ENCODE measurements around the gene HDGFL1. TPM values are rescaled to one million over a fixed set of nuclear protein-coding genes. Genes with fewer than 3 reads are reported as not detected.

Gene HDGFL1
- total RNA-seq, 1 experiment from 2014 or later: not detected

DNA sequence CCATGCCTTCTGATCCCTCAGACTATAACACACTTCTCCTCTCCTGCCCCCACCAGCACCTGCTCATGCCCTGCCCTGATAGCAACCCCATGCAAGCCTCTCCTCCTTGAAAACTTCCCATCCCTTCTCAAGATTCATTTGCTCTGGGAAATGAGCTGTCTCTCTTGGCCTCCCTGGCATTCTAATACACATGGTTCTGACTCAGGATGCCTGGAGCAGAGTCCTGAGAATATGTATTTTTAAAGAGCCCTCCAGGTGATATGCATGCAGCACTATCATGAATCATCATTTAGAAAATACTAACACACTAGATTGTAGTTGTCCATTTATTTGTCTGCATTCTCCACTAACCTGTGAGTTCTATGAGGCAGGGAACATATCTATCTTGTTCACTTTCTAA, 26.6 kb downstream of the HDGFL1 start:
- H3K4me1 ChIP-seq (ENCODE audit: low read length): no peaks in the 10 kb centered on the region
- H4K20me1 ChIP-seq (ENCODE audit: insufficient read depth, low read depth, low read length): no peaks in the 10 kb centered on the region
- no peak overlapping the region for H3K27ac ChIP-seq (ENCODE audit: low read length)
- H3K9me3 ChIP-seq (ENCODE audit: low read length): no peaks in the 10 kb centered on the region
- no peak for DNase-seq
- no peak overlapping the region for H3K9ac ChIP-seq (ENCODE audit: low read length)
- no peak overlapping the region for H3K4me2 ChIP-seq (ENCODE audit: low read depth, low read length, poor library complexity, severe bottlenecking)
- H3K4me3 ChIP-seq (ENCODE audit: low read length): no peak overlapping the region
- H3K36me3 ChIP-seq (ENCODE audit: insufficient read depth, low read length): no peaks in the 10 kb centered on the region
- no peaks in the 10 kb centered on the region for H3K9me2 ChIP-seq (replicated peaks; ENCODE audit: insufficient read depth, low read length)
- H3K27me3 ChIP-seq (ENCODE audit: low read length): no peaks in the 10 kb centered on the region
- H2AFZ ChIP-seq (ENCODE audit: low read length): no peak overlapping the region
- H3K79me2 ChIP-seq (ENCODE audit: low read length): no peaks in the 10 kb centered on the region

DNA sequence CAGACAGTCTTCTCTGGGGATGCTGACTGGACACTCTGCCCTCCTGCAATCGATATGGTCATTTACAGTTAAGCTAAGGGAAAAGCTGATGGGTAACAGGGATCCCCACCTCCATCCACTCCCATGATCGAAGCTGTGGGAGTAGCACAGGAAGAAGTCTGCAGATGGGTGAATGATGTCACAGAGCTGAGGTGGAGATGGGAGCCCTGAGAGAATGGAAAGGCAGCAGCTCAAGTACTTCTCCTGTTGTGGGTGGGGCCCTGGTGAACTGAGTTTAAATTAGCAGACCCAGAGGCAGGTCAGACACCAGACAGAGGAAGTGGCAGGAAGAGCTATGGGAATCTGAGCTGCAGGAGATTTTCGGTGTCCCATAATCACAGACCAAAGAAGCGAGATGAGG, 29.0 kb downstream of the HDGFL1 start:
- no peak overlapping the region for H3K4me3 ChIP-seq (ENCODE audit: low read length)
- H3K79me2 ChIP-seq (ENCODE audit: low read length): no peaks in the 10 kb centered on the region

DNA sequence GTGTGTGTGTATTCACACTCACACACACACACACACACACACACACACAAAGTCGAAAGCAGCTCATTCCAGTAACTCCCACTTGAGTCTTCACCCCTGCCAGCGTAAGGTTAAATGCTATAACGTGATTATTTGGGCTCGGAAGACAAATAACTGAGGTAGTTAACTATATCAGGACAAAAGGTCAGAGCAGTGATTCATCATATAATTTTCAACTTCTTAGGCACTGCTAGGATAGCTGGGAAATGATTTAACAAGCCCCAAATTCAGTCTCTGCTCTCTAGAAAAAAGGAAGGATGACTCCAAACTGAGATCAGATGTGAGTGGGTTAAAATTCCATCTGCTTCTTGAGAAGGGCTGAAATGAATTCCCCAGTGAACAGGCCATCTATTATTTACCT, 30.7 kb downstream of the HDGFL1 start:
- H3K9ac ChIP-seq (ENCODE audit: low read length): no peak overlapping the region
- no peaks in the 10 kb centered on the region for H3K79me2 ChIP-seq (ENCODE audit: low read length)
- H3K27me3 ChIP-seq (ENCODE audit: low read length): no peaks in the 10 kb centered on the region
- H4K20me1 ChIP-seq (ENCODE audit: insufficient read depth, low read depth, low read length): no peaks in the 10 kb centered on the region
- H3K27ac ChIP-seq (ENCODE audit: low read length): no peak overlapping the region
- H3K4me3 ChIP-seq (ENCODE audit: low read length): no peak overlapping the region
- DNase-seq: no peak
- 0 out of 2 replicates have a peak, but pooled peaks cover 2% of the 10 kb centered on the region for H3K9me3 ChIP-seq (ENCODE audit: low read length)
- no peaks in the 10 kb centered on the region for H3K9me2 ChIP-seq (replicated peaks; ENCODE audit: insufficient read depth, low read length)
- no peak overlapping the region for H3K4me2 ChIP-seq (ENCODE audit: low read depth, low read length, poor library complexity, severe bottlenecking)
- H2AFZ ChIP-seq (ENCODE audit: low read length): no peak overlapping the region
- H3K4me1 ChIP-seq (ENCODE audit: low read length): no peaks in the 10 kb centered on the region
- H3K36me3 ChIP-seq (ENCODE audit: insufficient read depth, low read length): no peaks in the 10 kb centered on the region

More for the DNA sequence above, 29.0 kb downstream of the HDGFL1 start:
- no peaks in the 10 kb centered on the region for H3K9me3 ChIP-seq (ENCODE audit: low read length)
- no peaks in the 10 kb centered on the region for H3K4me1 ChIP-seq (ENCODE audit: low read length)
- no peak overlapping the region for H2AFZ ChIP-seq (ENCODE audit: low read length)
- H3K27ac ChIP-seq (ENCODE audit: low read length): no peak overlapping the region
- H3K4me2 ChIP-seq (ENCODE audit: low read depth, low read length, poor library complexity, severe bottlenecking): no peak overlapping the region
- H3K9me2 ChIP-seq (replicated peaks; ENCODE audit: insufficient read depth, low read length): no peaks in the 10 kb centered on the region
- H3K27me3 ChIP-seq (ENCODE audit: low read length): no peaks in the 10 kb centered on the region
- no peaks in the 10 kb centered on the region for H3K36me3 ChIP-seq (ENCODE audit: insufficient read depth, low read length)
- no peak overlapping the region for H3K9ac ChIP-seq (ENCODE audit: low read length)
- no peaks in the 10 kb centered on the region for H4K20me1 ChIP-seq (ENCODE audit: insufficient read depth, low read depth, low read length)
- no peak for DNase-seq

DNA sequence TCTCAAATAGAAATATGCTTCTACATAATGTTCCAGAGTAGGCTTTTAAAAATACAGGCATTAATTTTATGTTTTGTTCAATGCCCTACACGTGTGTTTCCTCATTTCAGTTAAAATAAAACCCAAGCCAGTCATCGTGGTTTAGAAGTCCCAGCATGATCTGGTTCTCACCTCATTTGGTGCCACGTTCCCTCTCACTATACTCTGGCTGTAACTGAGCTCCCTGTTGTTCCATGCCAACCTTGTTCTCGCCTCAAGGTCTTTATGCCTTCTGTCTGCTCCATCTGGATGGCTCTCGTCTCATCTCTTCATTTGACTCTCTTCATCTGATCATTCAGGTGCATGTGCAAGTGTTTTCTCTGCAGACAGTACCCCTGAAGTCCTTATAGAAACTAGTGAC, 32.6 kb downstream of the HDGFL1 start:
- Histone ChIP-seq H3K36me3 (ENCODE audit: insufficient read depth, low read length) (no peaks in the 10 kb centered on the region), H3K4me1 (ENCODE audit: low read length) (no peaks in the 10 kb centered on the region), H3K9me3 (ENCODE audit: low read length) (0 out of 2 replicates have a peak, but pooled peaks cover 3% of the 10 kb centered on the region), H3K27me3 (ENCODE audit: low read length) (no peaks in the 10 kb centered on the region), H3K27ac (ENCODE audit: low read length) (no peak overlapping the region), H3K9ac (ENCODE audit: low read length) (no peak overlapping the region), H3K4me2 (ENCODE audit: low read depth, low read length, poor library complexity, severe bottlenecking) (no peak overlapping the region), H4K20me1 (ENCODE audit: insufficient read depth, low read depth, low read length) (no peaks in the 10 kb centered on the region), H2AFZ (ENCODE audit: low read length) (no peak overlapping the region), H3K9me2 (replicated peaks; ENCODE audit: insufficient read depth, low read length) (no peaks in the 10 kb centered on the region), H3K4me3 (ENCODE audit: low read length) (no peak overlapping the region), H3K79me2 (ENCODE audit: low read length) (no peaks in the 10 kb centered on the region)
- no peak for DNase-seq

DNA sequence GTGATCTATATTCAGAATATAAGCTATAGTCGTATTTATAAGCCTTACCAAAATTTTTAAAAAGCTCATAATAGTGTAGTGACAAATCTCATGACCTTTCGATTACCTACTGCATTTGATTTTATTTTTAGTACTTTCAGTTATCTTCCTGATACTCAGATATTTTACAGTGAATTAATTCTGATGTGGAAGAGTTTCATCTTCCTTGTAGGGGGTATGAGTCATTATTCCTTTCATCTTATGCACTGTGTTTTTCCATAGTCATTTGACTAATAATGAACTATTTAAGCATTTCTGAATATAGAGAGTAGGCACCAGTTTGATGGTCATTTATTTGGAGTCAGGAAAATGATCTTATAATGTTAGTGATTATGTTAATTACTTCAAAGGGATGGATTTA, 36.4 kb downstream of the HDGFL1 start:
- Histone ChIP-seq H4K20me1 (ENCODE audit: insufficient read depth, low read depth, low read length) (no peaks in the 10 kb centered on the region), H3K79me2 (ENCODE audit: low read length) (no peaks in the 10 kb centered on the region), H3K36me3 (ENCODE audit: insufficient read depth, low read length) (no peaks in the 10 kb centered on the region), H3K27ac (ENCODE audit: low read length) (no peak overlapping the region), H3K27me3 (ENCODE audit: low read length) (no peaks in the 10 kb centered on the region), H3K4me3 (ENCODE audit: low read length) (no peak overlapping the region), H2AFZ (ENCODE audit: low read length) (no peak overlapping the region), H3K4me2 (ENCODE audit: low read depth, low read length, poor library complexity, severe bottlenecking) (no peak overlapping the region), H3K9me2 (replicated peaks; ENCODE audit: insufficient read depth, low read length) (no peaks in the 10 kb centered on the region), H3K4me1 (ENCODE audit: low read length) (no peaks in the 10 kb centered on the region), H3K9ac (ENCODE audit: low read length) (no peak overlapping the region), H3K9me3 (ENCODE audit: low read length) (0 out of 2 replicates have a peak, but pooled peaks cover 3% of the 10 kb centered on the region)
- no peak for DNase-seq

DNA sequence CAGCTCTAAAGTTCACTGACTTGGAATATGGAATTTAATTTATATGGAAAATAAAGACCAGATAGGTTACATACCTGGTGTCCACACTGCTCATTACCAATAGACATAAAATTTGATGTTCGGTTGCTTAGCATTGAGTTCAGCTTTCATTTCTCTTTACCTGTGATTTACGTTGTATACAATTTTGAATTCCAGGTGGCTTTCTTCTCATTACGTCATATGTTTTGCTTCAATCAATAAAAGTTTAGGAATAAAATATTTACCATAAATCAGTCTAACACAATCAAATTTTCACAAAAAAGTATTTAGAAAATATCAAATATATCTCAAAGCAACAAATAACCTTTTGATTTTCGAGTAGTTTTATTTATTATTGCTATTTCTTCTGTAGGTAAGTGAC, 40.8 kb downstream of the HDGFL1 start:
- DNase-seq: no peak
- Histone ChIP-seq H3K27ac (ENCODE audit: low read length) (no peak overlapping the region), H2AFZ (ENCODE audit: low read length) (no peak overlapping the region), H4K20me1 (ENCODE audit: insufficient read depth, low read depth, low read length) (no peaks in the 10 kb centered on the region), H3K36me3 (ENCODE audit: insufficient read depth, low read length) (no peaks in the 10 kb centered on the region), H3K4me2 (ENCODE audit: low read depth, low read length, poor library complexity, severe bottlenecking) (no peak overlapping the region), H3K9me2 (replicated peaks; ENCODE audit: insufficient read depth, low read length) (no peaks in the 10 kb centered on the region), H3K9me3 (ENCODE audit: low read length) (peaks cover 9% of the 10 kb centered on the region), H3K4me1 (ENCODE audit: low read length) (no peaks in the 10 kb centered on the region), H3K9ac (ENCODE audit: low read length) (no peak overlapping the region), H3K27me3 (ENCODE audit: low read length) (no peaks in the 10 kb centered on the region), H3K4me3 (ENCODE audit: low read length) (no peak overlapping the region), H3K79me2 (ENCODE audit: low read length) (no peaks in the 10 kb centered on the region)

DNA sequence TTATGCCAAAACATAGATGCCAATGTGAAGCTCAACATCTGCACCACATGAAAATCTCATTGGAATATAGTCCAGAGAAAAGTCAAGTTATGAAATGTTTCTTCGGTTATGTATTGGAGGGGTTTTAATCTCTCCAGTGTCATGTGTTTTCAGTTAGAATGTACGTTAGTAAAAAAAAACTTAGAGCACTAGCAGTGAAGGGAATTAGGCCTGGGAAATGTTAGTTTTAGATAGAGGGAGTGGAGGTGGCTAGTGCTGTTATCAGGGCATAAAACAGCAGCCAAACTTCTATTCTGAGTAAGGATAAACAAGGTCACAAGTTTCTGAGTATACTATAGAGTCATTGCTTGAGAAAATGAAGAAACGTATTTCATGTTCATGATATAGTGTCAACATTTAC, 42.9 kb downstream of the HDGFL1 start:
- peaks cover 9% of the 10 kb centered on the region for H3K9me3 ChIP-seq (ENCODE audit: low read length)
- no peaks in the 10 kb centered on the region for H3K9me2 ChIP-seq (replicated peaks; ENCODE audit: insufficient read depth, low read length)
- no peaks in the 10 kb centered on the region for H3K27me3 ChIP-seq (ENCODE audit: low read length)
- H3K36me3 ChIP-seq (ENCODE audit: insufficient read depth, low read length): no peaks in the 10 kb centered on the region
- DNase-seq: no peak
- H2AFZ ChIP-seq (ENCODE audit: low read length): no peak overlapping the region
- no peaks in the 10 kb centered on the region for H4K20me1 ChIP-seq (ENCODE audit: insufficient read depth, low read depth, low read length)
- no peak overlapping the region for H3K4me3 ChIP-seq (ENCODE audit: low read length)
- no peak overlapping the region for H3K4me2 ChIP-seq (ENCODE audit: low read depth, low read length, poor library complexity, severe bottlenecking)
- H3K79me2 ChIP-seq (ENCODE audit: low read length): no peaks in the 10 kb centered on the region
- no peak overlapping the region for H3K27ac ChIP-seq (ENCODE audit: low read length)
- H3K4me1 ChIP-seq (ENCODE audit: low read length): no peaks in the 10 kb centered on the region
- no peak overlapping the region for H3K9ac ChIP-seq (ENCODE audit: low read length)

DNA sequence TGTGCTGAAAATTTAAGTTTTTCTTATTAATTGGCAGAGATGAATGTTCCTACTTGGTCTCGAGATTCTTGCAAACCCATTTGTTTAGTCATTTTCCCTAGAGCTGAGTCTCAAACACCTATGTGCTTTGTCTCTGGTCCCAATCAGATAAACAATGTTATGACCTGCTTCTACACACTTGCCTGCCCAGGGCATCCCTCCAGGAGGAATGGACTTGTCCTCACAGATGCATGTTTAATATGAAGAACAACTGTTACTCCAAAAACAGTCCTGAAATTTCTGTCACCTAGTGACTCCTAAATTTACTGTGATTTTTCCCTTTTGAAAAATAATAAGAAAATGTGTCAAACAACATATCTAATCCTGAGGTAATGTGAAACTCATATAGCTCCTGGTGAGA, 43.7 kb downstream of the HDGFL1 start:
- H3K36me3 ChIP-seq (ENCODE audit: insufficient read depth, low read length): no peaks in the 10 kb centered on the region
- H3K27me3 ChIP-seq (ENCODE audit: low read length): no peaks in the 10 kb centered on the region
- peaks cover 9% of the 10 kb centered on the region for H3K9me3 ChIP-seq (ENCODE audit: low read length)
- no peak for DNase-seq
- H4K20me1 ChIP-seq (ENCODE audit: insufficient read depth, low read depth, low read length): no peaks in the 10 kb centered on the region
- H3K9me2 ChIP-seq (replicated peaks; ENCODE audit: insufficient read depth, low read length): no peaks in the 10 kb centered on the region
- no peak overlapping the region for H2AFZ ChIP-seq (ENCODE audit: low read length)
- no peaks in the 10 kb centered on the region for H3K79me2 ChIP-seq (ENCODE audit: low read length)
- H3K4me3 ChIP-seq (ENCODE audit: low read length): no peak overlapping the region
- H3K4me2 ChIP-seq (ENCODE audit: low read depth, low read length, poor library complexity, severe bottlenecking): no peak overlapping the region
- no peak overlapping the region for H3K27ac ChIP-seq (ENCODE audit: low read length)
- H3K4me1 ChIP-seq (ENCODE audit: low read length): no peaks in the 10 kb centered on the region
- no peak overlapping the region for H3K9ac ChIP-seq (ENCODE audit: low read length)

DNA sequence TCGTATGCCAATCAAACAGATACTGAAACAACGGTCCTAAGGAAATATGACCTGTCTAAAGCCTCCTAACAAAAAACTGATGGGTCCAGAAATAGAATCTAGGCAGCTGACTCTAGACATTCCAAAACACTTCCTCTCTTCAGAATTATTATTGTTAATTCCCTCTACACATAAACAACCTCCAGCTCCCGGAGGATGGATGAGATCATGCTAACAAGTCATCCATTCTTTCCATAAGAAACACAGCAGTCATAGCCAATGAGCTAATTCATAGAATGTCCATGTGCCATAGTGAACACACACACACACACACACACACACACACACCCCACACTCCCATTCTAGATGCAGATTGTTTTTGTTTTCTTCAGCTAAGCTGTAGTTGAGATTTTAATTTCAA, 44.3 kb downstream of the HDGFL1 start:
- no peak overlapping the region for H2AFZ ChIP-seq (ENCODE audit: low read length)
- no peak overlapping the region for H3K4me3 ChIP-seq (ENCODE audit: low read length)
- H3K4me2 ChIP-seq (ENCODE audit: low read depth, low read length, poor library complexity, severe bottlenecking): no peak overlapping the region
- H3K36me3 ChIP-seq (ENCODE audit: insufficient read depth, low read length): no peaks in the 10 kb centered on the region
- H3K9me3 ChIP-seq (ENCODE audit: low read length): peaks cover 9% of the 10 kb centered on the region
- no peaks in the 10 kb centered on the region for H3K79me2 ChIP-seq (ENCODE audit: low read length)
- H3K9ac ChIP-seq (ENCODE audit: low read length): no peak overlapping the region
- no peaks in the 10 kb centered on the region for H3K4me1 ChIP-seq (ENCODE audit: low read length)
- no peaks in the 10 kb centered on the region for H3K9me2 ChIP-seq (replicated peaks; ENCODE audit: insufficient read depth, low read length)
- no peak for DNase-seq
- no peaks in the 10 kb centered on the region for H4K20me1 ChIP-seq (ENCODE audit: insufficient read depth, low read depth, low read length)
- H3K27ac ChIP-seq (ENCODE audit: low read length): no peak overlapping the region
- no peaks in the 10 kb centered on the region for H3K27me3 ChIP-seq (ENCODE audit: low read length)

Data from Karpas-422 (cell line).